GM12878 (cell line): ENCODE results near the gene RHBDD3. TPM values are rescaled to one million over a fixed set of nuclear protein-coding genes. Genes with fewer than 3 reads are reported as not detected.

Source experiments
- CHD2 ChIP-seq: IDR thresholded peaks from 2 replicates; pipeline ENCODE4 v1.6.1; 2011; ENCODE audit warnings: low read depth, low read length, improper control_type of control experiment, borderline replicate concordance
- MLLT1 ChIP-seq: fragments of 450-650 bp; IDR thresholded peaks from 2 replicates; pipeline ENCODE4 v1.6.1; 2016; ENCODE audit warnings: mild to moderate bottlenecking
- polyA plus RNA-seq, 11 experiments: library from polyadenylated mRNA; depleted of rRNA in 4 of 11; unstranded in 6 of 11; stranded (reverse) in 5 of 11; fragments of >200 nt; fragmentation: Nextera tagmentation in 4 of 11; fragmentation: Illumina TruSeq in 1 of 11; extraction: Ambion mirVana in 4 of 11; extraction: Trizol in 1 of 11; gene quantifications; 1 replicate in 1 of 11; 2 replicates in 10 of 11; pipeline versions ENCODE4 v1.2.1 to v1.2.3, GENCODE V29; 2011 to 2016; ENCODE audit warnings: inconsistent platforms in 2 of 11, missing spikeins in 2 of 11, low read depth in 1 of 11
- total RNA-seq, 4 experiments: library from RNA; depleted of rRNA in 3 of 4; stranded (reverse); fragments of >200 nt in 3 of 4; fragmentation: Illumina TruSeq in 1 of 4; extraction: Trizol in 1 of 4; gene quantifications; 2 replicates each; pipeline versions ENCODE4 v1.2.1 to v1.2.3, GENCODE V29; 2013 to 2021
- TF ChIP-seq, protein P1 (sequence below): fragments of 450-650 bp; IDR thresholded peaks from 2 replicates; pipeline ENCODE4 v1.6.1; 2017; ENCODE audit warnings: antibody characterized with exemption, mild to moderate bottlenecking, moderate library complexity
- TF ChIP-seq, protein P2 (sequence below): IDR thresholded peaks from 2 replicates; pipeline ENCODE4 v1.6.1; 2012; ENCODE audit warnings: improper control_type of control experiment, low read depth, low read length; ENCODE audit not compliant: insufficient replicate concordance

Gene RHBDD3
- total and polyA plus RNA-seq, 10 of the 15 experiments (the other 5 are each of a cell fraction or from before 2014, with no cell fraction given): 0.27 to 41.2 (median 20.1) TPM

- TF ChIP-seq CHD2: no peak
- no peak for TF ChIP-seq MLLT1
- TF ChIP-seq, protein P1, sequence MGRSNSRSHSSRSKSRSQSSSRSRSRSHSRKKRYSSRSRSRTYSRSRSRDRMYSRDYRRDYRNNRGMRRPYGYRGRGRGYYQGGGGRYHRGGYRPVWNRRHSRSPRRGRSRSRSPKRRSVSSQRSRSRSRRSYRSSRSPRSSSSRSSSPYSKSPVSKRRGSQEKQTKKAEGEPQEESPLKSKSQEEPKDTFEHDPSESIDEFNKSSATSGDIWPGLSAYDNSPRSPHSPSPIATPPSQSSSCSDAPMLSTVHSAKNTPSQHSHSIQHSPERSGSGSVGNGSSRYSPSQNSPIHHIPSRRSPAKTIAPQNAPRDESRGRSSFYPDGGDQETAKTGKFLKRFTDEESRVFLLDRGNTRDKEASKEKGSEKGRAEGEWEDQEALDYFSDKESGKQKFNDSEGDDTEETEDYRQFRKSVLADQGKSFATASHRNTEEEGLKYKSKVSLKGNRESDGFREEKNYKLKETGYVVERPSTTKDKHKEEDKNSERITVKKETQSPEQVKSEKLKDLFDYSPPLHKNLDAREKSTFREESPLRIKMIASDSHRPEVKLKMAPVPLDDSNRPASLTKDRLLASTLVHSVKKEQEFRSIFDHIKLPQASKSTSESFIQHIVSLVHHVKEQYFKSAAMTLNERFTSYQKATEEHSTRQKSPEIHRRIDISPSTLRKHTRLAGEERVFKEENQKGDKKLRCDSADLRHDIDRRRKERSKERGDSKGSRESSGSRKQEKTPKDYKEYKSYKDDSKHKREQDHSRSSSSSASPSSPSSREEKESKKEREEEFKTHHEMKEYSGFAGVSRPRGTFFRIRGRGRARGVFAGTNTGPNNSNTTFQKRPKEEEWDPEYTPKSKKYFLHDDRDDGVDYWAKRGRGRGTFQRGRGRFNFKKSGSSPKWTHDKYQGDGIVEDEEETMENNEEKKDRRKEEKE: no peak
- TF ChIP-seq, protein P2, sequence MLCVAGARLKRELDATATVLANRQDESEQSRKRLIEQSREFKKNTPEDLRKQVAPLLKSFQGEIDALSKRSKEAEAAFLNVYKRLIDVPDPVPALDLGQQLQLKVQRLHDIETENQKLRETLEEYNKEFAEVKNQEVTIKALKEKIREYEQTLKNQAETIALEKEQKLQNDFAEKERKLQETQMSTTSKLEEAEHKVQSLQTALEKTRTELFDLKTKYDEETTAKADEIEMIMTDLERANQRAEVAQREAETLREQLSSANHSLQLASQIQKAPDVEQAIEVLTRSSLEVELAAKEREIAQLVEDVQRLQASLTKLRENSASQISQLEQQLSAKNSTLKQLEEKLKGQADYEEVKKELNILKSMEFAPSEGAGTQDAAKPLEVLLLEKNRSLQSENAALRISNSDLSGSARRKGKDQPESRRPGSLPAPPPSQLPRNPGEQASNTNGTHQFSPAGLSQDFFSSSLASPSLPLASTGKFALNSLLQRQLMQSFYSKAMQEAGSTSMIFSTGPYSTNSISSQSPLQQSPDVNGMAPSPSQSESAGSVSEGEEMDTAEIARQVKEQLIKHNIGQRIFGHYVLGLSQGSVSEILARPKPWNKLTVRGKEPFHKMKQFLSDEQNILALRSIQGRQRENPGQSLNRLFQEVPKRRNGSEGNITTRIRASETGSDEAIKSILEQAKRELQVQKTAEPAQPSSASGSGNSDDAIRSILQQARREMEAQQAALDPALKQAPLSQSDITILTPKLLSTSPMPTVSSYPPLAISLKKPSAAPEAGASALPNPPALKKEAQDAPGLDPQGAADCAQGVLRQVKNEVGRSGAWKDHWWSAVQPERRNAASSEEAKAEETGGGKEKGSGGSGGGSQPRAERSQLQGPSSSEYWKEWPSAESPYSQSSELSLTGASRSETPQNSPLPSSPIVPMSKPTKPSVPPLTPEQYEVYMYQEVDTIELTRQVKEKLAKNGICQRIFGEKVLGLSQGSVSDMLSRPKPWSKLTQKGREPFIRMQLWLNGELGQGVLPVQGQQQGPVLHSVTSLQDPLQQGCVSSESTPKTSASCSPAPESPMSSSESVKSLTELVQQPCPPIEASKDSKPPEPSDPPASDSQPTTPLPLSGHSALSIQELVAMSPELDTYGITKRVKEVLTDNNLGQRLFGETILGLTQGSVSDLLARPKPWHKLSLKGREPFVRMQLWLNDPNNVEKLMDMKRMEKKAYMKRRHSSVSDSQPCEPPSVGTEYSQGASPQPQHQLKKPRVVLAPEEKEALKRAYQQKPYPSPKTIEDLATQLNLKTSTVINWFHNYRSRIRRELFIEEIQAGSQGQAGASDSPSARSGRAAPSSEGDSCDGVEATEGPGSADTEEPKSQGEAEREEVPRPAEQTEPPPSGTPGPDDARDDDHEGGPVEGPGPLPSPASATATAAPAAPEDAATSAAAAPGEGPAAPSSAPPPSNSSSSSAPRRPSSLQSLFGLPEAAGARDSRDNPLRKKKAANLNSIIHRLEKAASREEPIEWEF: no peak
These were observed 51.5 kb downstream of the RHBDD3 start (continued) for GRCh38 chr22:29216011-29216872.
